ENCODE measurements around the gene LARP4B. TPM values are rescaled to one million over a fixed set of nuclear protein-coding genes. Genes with fewer than 3 reads are reported as not detected.

Gene LARP4B
- polyA plus RNA-seq, 1 of the 3 experiments (the other 2 are of a cell fraction) = 23.3 TPM

- Histone ChIP-seq H3K9ac (no peak overlapping the region), H3K9me3 (no peaks in the 10 kb centered on the region), H4K20me1 (ENCODE audit: insufficient read depth) (peaks cover 95% of the 10 kb centered on the region), H3K79me2 (ENCODE audit: insufficient read depth) (peaks cover 99% of the 10 kb centered on the region), H3K36me3 (replicated peaks in 1 of 2; ENCODE audit: control insufficient read depth in 1 of 2, insufficient read depth in 2 of 2, low read length in 1 of 2) (peaks cover 6 to 17% of the 10 kb centered on the region in 2 experiments), H3K27ac (ENCODE audit: low read depth in 2 of 2, low read length in 1 of 2) (no peak overlapping the region), H3K4me1 (ENCODE audit: control insufficient read depth in 1 of 2, insufficient read depth in 2 of 2, low read depth in 1 of 2, low read length in 1 of 2) (peaks cover 0 to 11% of the 10 kb centered on the region in 2 experiments; a peak in 2 of 4 replicates), H3K27me3 (ENCODE audit: insufficient read depth) (no peaks in the 10 kb centered on the region), H3K4me2 (no peak overlapping the region), H3F3A (replicated peaks; ENCODE audit: insufficient read depth) (peaks cover 3% of the 10 kb centered on the region), H3K4me3 (ENCODE audit: low read depth in 2 of 2, low read length in 1 of 2) (no peak overlapping the region), H3K9me2 (no peaks in the 10 kb centered on the region), H2AFZ (ENCODE audit: low read depth) (no peak overlapping the region)
- CTCF ChIA-PET = interaction anchor here (1.1 kb wide), 1 partner anchor 14 kb away, joined by 4 read pairs; no protein-coding TSS in a partner anchor
- no peak for DNase-seq
- POLR2A ChIA-PET = no interaction called here
- WGBS (ENCODE audit: low lambda C conversion rate) = 77% methylated on average over 4 of the region's 4 CpGs
- TF ChIP-seq USF1 (IDR thresholded peaks at IDR 0.05; ENCODE audit: borderline replicate concordance, low read depth) (no peak), IRF3 (IDR thresholded peaks at IDR 0.05; ENCODE audit: low read depth, low read length) (no peak), FOXJ3 (CRISPR knock-in tag; IDR thresholded peaks at IDR 0.05) (no peak), EZH2phosphoT487 (IDR thresholded peaks at IDR 0.05; ENCODE audit: borderline replicate concordance, low read depth) (no peak), CTCF (IDR thresholded peaks at IDR 0.05) (no peak), RXRA (IDR thresholded peaks at IDR 0.05; ENCODE audit: borderline replicate concordance, low read depth) (no peak), FOXM1 (IDR thresholded peaks at IDR 0.05; ENCODE audit: low read depth) (no peak), REST (IDR thresholded peaks at IDR 0.05; ENCODE audit: low read depth, low read length) (no peak), RFX5 (IDR thresholded peaks at IDR 0.05; ENCODE audit: low read length) (no peak), MEF2A (IDR thresholded peaks at IDR 0.05; ENCODE audit: borderline replicate concordance, low read depth) (no peak), FOSL2 (IDR thresholded peaks at IDR 0.05; ENCODE audit: borderline replicate concordance, low read depth) (no peak), RCOR1 (IDR thresholded peaks at IDR 0.05; ENCODE audit: low read length) (no peak), JUND (IDR thresholded peaks at IDR 0.05) (no peak)
Observed at GRCh38 chr10:926075-926698, 5.3 kb downstream of the LARP4B start.
